GM18909 (cell line): ENCODE data around the gene CD99L2.

Source experiments
- ATAC-seq: cut with Tn5 transposase; IDR thresholded peaks from one replicate; pipeline ENCODE4 v1.9.1; 2021; ENCODE audit warnings: mild to moderate bottlenecking; ENCODE audit not compliant: unreplicated experiment, poor library complexity

Gene CD99L2

GRCh38 chrX:150767475-150768131 is 130.9 kb downstream of the CD99L2 start:
- no peak for ATAC-seq

- no peak for ATAC-seq
These were observed 131.4 kb downstream of the CD99L2 start for GRCh38 chrX:150767045-150767395.

GRCh38 chrX:150766351-150767044 is 132.0 kb downstream of the CD99L2 start:
- no peak for ATAC-seq

DNA sequence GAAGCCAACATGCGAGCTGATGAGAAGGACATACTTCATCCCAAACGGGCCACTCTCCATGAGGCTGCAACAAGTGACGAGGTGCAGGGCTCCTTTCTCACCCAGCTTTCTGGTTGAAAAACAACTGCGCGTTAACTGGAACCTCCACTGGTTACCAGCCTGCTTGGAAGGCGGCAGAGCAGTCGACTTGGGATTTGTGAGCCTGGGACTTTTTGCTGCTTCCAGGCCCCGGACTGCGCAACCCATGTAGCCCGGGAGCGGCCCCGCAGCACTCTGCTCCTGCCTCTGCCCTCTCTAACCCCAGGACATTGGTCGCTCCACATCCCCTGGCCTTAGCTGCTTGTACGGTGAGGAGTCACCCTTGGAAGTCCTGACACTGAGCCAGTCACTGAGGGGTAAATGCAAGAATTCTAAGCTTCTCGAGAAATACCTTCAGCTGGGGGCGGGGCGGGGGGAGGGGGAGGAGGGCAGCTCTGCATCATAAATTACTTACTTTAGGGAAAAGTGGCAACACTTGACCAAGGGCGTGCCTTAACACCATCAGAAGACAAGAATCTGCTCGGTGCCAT is 132.6 kb downstream of the CD99L2 start:
- no peak for ATAC-seq

DNA sequence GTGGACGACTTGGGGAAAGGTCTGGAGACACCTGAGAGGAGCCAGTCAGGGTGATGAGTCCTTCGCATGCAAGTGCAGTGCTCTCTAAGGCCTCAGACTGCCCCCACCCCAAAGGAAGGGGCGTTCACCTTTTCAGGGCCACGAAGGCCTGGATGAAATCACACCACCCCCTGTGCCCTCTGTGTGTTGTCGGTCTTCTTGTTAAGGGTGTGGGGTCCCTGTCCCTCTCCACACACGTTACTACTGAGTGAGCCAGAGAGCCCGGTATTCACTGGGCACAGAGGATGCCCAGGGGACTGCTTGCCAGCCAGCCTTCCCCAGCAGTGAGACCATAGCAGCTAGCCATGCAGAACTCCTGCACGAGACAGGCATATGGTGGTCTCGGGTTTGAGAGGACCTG is 133.2 kb downstream of the CD99L2 start:
- ATAC-seq: no peak

GRCh38 chrX:150763810-150764209 is 134.7 kb downstream of the CD99L2 start:
- ATAC-seq: no peak

DNA sequence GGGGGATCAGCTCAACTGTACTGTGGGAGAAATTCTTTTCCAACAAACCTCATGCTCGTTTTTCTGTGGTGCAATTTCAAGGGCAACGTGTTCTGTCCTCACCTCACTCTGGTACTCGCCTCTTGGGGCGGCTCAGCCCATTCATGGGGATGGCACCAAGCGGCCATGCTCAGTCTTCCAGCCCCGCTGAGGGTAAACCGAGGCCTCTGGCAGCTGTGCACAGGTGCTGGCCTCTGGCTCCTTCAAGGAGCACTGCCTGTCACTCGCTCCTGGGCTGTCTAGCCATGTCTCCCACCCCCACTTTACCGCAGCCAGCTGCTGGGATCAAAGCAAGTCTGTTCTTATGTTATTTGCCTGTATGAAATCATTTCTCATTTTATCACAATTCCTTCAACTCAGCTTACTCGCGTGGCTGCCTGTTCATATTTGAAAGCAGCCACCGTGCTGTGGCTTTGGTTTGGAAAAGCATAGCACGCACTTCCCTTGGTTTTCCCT is 135.1 kb downstream of the CD99L2 start:
- no peak for ATAC-seq

- ATAC-seq: no peak
These were observed 136.0 kb downstream of the CD99L2 start for GRCh38 chrX:150762258-150763165.

DNA sequence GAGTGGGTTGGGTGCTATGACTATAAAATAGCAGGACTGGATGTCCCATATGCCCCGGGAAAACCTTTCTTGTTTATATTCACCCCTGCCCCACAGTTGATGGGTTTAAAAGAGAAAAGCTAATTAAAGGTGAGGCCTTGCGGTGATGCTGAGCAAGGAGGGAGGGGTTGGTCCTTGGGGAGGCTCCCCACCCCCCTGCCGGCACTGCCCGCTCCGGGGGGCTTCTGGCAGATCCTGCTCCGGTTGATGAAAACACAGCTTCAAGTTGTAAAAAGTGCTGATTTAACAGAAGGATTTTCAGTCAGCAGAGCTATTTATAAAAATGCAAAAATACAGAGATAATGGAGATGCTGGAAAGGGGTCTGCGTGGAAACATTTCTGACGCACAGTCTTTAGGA is 136.7 kb downstream of the CD99L2 start:
- no peak for ATAC-seq

GRCh38 chrX:150761176-150761818 is 137.2 kb downstream of the CD99L2 start:
- ATAC-seq: no peak

DNA sequence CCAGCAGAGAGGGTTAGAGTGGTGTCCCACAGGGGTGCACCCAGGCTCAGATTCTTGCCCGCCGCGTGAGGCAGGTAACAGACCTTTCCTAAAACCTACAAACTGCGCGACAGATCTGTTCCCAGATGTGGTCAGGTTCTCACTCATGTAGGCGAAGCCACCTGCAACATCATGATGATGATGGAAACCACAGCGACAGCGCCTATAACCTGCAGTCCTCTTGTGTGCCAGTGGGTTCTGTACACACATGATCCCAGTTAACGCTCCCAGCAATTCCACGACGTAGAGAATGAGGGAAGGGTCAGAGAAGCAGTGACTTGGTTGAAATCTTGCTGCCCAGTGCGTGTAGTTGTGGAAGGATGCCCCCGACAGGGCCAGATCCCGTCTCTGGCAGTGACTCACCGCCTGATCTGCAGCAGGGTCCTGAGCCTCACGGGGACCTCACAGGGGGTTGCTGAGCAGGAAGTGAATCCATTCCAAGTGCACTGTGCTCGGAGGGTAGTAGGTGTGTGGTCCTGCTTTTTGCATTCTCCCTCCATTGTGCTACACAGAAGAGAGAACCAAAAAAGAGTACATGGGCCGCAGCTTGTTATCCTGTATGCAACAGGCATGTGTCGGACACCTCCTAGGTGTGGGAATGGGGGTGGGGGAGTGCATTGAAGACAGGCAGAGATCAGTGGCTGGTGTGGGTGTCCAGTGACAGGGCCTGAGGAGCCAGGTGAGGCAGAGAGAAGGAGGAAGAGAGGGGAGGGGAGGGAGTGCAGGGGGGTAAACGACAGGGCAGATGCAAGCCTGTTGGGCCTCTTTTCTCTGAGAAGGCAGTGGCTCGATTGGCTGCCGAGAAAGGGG is 138.7 kb downstream of the CD99L2 start:
- ATAC-seq: no peak

DNA sequence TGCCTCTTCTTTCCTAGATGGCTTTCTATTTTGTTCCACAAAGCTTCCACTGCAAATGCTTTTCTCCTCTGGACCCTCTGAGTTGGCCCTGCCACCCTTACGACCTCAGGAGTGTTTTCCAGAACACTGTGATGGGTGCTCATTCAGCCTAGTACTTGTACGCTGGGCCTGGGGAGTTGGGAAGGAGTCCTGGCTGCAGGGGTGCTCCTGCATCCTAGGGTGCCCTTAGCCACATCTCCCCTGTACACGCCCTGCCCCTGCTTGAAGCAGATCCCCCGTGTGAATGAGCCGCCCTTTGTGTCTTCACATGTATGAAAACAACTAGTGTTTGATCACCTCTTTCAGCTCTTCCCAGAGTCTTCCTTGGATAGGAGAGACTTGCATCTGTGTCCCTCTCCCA is 141.1 kb downstream of the CD99L2 start:
- no peak for ATAC-seq

- ATAC-seq: no peak
These were observed 144.5 kb downstream of the CD99L2 start for GRCh38 chrX:150753968-150754367.

DNA sequence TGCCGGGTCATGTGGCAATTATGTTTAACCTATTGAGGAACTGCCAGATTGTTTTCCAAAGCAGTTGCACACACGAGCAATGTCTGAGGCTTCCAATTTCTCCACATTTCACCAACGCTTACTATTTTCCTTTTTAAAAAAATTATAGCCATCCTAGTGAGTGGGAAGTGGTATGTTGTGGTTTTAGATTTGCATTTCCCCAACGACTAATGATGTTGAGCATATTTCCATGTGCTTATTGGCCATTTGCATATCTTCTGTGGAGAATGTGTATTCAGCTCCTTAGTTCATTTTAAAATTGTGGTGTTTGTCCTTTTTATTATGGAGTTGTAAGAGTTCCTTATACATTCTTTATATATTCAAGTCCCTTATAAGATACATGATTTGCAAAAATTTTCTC is 145.1 kb downstream of the CD99L2 start:
- no peak for ATAC-seq

DNA sequence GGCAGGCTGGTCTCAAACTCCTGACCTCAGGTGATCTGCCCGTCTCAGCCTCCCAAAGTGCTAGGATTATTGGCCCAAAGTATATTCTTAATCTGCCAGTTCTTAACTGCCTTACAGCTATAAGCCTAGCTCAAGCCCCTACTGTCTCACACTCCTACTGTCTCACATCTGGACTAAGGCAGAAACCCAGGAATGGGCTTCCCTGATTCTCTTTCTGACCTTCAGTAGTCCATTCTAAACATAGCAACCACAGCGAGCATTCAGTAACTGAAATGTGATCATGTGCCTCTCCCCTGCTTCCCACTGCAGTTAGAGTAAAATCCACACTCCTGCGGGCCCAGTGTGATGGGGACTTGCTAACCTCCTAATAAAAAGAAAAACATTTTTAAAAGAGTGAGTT is 146.3 kb downstream of the CD99L2 start:
- ATAC-seq: no peak

- no peak for ATAC-seq
These were observed 162.0 kb downstream of the CD99L2 start for GRCh38 chrX:150736475-150736874.

- ATAC-seq: no peak
These were observed 166.7 kb downstream of the CD99L2 start for GRCh38 chrX:150731795-150732194.

GRCh38 chrX:150730719-150731118 is 167.7 kb downstream of the CD99L2 start:
- ATAC-seq: no peak

GRCh38 chrX:150729956-150730355 is 168.5 kb downstream of the CD99L2 start:
- ATAC-seq: no peak
